Keratinocyte (primary cell): ENCODE data around the gene NANOS1.

Source experiments
- EZH2 ChIP-seq: IDR thresholded peaks from one replicate; pipeline ENCODE4 v1.6.1; 2012; ENCODE audit warnings: inconsistent platforms, mild to moderate bottlenecking, low read length, moderate library complexity
- TF ChIP-seq, protein P1 (sequence below), 3 experiments: IDR thresholded peaks in 1 of 3; conservative IDR thresholded peaks in 1 of 3; optimal IDR thresholded peaks in 1 of 3; 2 replicates in 2 of 3; 3 replicates in 1 of 3; pipeline versions ENCODE3 to v1.5.1; 2011; ENCODE audit warnings: low read length in 3 of 3, mild to moderate bottlenecking in 3 of 3, moderate library complexity in 2 of 3, control low read depth in 1 of 3, inconsistent platforms in 1 of 3; ENCODE audit not compliant: insufficient read depth in 2 of 3; ENCODE audit errors: extremely low read depth in 1 of 3

DNA sequence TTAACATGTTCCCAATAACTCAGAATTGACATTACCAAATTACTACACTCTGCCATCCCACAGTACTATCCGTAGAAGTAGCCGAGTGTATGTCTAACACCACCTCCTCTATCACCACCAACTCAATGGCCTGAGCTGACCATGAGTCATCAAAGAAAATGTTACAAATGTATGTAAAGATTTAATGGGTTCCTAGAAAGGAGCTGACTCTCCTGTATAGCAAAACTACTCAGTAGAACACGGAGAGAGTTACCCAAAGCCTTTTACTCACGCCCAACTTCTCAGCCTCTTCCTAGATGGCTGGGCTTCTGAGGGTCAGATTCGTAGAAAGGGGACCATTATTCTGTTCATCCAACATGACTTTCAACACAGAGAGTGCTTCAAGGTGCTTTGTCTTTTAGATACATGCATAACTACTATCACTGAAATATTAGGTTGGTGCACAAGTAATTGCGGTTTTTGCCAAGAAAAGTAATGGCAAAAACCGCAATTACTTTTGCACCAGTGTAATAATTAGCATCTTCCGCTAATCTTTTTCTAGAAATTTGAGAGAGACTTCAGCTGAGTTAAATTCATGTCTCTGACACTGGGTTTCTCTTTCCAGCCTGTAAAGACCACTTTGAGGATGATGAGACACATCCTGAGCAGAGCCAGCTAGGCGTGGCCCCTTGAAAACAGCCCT is 24.0 kb upstream of the NANOS1 start:
- TF ChIP-seq, protein P1, sequence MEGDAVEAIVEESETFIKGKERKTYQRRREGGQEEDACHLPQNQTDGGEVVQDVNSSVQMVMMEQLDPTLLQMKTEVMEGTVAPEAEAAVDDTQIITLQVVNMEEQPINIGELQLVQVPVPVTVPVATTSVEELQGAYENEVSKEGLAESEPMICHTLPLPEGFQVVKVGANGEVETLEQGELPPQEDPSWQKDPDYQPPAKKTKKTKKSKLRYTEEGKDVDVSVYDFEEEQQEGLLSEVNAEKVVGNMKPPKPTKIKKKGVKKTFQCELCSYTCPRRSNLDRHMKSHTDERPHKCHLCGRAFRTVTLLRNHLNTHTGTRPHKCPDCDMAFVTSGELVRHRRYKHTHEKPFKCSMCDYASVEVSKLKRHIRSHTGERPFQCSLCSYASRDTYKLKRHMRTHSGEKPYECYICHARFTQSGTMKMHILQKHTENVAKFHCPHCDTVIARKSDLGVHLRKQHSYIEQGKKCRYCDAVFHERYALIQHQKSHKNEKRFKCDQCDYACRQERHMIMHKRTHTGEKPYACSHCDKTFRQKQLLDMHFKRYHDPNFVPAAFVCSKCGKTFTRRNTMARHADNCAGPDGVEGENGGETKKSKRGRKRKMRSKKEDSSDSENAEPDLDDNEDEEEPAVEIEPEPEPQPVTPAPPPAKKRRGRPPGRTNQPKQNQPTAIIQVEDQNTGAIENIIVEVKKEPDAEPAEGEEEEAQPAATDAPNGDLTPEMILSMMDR (optimal IDR thresholded peaks at IDR 0.05 in 1 of 3, IDR thresholded peaks at IDR 0.05 in 1 of 3, conservative IDR thresholded peaks at IDR 0.05 in 1 of 3; ENCODE audit: extremely low read depth in 1 of 3, insufficient read depth in 2 of 3, low read length in 3 of 3) = no peak
- TF ChIP-seq EZH2 = no peak
